GM10847 (cell line): ENCODE measurements around the gene HSF4.

ENCODE experiments used
- POLR2A ChIP-seq: IDR thresholded peaks from 2 replicates; pipeline ENCODE4 v1.6.1; 2011; ENCODE audit not compliant: insufficient read length; ENCODE audit errors: extremely low read depth

Gene HSF4

DNA sequence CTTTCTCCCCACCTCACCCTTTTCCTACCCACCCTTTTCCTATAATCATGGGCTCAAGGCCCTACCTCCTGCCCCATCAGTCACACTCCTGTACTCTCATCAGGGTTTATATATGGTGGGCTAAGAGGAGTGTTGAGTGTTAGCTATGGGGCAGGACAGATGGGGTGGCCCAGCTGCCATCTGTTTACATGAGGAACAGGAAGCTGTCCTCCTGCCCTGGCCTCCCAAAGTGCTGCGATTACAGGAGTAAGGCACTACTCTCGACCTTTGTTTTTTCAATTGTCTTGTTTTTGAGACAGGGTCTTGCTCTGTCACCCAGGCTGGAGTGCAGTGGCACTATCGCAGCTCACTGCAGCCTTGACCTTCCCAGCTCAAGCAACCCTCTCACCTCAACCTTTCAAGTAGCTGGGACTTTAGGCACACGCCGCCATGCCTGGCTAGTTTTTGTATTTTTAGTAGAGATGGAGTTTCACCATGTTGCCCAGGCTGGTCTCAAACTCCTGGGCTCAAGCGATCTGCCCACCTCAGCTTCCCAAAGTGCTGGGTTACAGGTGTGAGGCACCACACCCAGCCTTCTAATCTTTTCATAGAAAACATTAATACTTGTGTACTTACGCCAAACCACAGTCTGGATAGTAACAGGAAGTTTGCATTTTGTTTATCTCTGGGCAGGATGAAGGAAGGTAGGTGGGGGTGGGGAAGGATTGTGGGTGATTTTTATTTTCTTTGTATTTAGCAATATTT, 6.5 kb upstream of the HSF4 start:
- TF ChIP-seq POLR2A, result no peak

DNA sequence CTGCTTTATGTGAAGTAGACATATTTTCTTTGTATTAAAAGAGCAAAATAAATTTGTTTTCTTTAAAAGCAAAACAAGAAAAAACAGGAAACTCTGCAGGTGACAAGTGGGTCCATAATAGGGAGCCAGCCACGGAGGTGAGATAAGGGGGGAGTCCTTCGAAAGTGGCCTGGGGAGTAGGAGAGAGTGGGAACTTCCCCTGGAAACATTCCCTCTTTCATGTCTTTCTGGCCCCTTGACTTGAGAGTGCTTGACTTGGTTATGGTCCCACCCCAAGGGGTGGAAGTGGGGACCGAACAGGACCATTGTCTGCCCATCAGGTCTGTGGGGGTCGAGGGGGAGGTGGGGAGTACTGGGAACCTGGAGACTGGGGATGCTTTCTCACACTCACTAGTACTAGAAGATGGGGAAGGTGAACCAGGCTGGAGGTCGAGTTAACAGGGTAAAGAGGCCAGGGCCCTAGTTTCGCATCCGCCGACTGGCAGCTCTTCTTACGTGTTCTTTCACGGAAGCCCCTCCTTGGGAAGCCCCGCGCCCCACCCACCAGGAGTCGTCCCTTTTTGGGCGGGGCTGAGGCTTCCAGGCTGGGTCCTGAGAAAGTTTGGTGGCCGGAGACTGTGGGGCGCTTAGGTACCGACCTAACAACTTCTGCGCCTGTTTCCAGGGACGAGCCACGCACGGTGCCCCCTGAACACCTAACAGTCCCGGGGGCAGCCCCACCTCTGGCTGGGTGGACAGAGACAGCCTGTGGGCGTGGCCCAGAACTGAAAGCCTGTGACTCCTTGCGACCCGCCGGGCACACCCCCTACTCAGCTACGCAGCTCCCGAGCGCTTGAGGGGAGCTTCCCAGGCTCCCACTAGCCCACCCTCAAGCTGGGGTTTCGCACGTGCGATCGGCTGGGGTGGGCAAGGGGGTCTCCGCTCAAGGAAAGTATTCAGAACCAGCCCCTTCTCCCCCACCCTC, 5.6 kb upstream of the HSF4 start:
- no peak for TF ChIP-seq POLR2A

DNA sequence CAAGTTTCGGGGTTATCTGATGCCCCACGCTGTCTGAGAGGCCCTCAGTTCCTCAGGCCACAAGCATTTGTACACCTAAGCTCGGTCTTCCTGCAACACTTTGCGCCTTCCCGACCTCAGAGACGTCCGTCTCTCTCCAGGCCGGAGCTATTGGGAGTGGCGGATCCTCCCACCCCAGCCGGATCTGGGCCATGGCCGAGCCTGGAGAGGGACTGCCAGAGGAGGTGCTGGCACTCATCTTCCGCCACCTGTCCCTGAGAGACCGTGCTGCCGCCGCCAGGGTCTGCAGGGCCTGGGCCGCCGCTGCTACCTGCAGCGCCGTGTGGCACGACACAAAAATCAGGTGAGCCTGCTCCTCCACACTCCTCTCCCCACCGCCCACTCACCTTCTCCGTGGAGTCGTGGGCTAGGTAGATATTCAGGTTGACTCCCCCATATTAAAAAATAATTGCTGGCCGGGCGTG, 2.9 kb upstream of the HSF4 start:
- no peak for TF ChIP-seq POLR2A

DNA sequence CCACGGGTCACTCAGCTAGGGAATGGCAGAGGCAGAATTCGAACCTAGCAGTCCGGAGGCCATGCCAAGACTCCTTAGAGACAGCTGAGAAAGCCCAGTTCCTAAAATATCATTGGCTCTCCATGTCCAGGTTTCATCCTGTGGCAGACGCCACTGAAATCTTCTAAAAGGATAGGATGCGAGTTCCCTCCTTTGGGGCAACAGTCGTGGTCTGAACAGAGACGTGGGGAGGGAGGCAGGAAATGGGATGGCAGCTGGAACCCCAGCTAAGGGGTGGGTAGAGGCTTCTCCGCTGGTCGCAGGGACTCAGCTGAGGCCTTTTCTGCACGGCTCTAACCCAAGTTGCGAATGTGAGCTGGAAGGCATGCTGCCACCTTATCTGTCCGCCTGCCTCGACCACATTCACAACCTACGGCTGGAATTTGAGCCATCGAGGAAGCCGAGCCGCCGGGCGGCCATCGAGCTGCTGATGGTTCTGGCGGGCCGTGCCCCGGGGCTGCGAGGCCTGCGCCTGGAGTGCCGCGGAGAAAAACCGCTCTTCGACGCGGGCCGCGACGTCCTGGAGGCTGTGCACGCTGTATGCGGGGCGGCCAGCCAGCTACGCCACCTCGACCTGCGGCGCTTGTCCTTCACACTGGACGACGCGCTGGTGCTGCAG, 1.9 kb upstream of the HSF4 start:
- TF ChIP-seq POLR2A, result no peak

DNA sequence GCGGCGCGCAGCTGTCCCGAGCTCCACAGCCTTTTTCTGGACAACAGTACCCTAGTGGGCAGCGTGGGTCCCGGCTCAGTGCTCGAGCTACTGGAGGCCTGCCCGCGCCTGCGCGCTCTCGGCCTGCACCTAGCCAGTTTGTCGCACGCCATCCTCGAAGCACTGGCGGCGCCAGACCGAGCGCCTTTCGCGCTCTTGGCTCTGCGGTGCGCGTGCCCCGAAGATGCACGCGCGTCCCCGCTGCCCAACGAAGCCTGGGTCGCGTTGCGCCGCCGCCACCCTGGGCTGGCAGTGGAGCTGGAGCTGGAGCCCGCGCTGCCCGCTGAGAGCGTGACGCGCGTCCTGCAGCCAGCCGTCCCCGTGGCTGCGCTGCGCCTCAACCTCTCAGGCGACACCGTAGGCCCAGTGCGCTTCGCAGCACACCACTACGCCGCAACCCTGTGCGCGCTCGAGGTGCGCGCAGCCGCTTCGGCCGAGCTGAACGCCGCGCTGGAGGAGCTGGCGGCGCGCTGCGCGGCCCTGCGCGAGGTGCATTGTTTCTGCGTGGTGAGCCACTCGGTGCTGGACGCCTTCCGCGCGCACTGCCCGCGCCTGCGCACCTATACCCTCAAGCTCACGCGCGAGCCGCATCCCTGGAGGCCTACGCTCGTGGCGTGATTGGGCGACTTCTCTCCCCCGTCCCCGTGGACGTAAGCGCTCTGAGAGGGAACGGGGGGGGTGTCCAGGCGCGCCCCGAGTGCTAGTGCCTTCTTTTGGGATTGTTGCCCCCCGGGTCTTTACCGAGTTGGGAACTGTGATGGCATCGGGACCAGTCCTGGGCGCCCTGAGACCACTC, 1.2 kb upstream of the HSF4 start:
- no peak for TF ChIP-seq POLR2A

DNA sequence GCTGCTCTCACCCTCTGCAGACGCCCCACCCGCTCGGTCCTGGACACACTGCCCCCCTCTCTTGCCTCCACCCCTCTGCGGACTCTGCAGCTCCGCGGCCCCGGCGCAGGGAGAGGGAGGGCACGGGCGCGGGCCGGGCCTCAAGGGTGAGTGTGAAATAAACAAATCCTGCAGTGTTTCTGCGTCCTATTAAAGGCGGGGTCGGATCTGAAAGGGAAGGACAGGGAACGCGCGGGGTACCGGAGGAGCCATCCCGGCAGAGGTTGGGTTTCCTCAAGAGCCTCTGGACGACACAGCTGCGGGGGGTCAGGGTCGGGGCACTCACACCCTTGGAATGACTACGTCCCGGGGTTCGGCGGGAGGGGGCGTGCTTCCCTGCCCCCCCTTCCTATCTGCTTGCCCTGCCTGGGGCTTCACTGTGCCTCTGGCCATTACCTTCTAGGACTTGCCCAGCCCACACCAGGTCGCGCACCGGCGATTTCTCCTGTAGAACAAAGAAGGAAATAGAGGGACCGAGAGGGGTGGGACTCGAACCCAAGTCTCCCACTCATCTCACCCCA, 466 bp upstream of the HSF4 start:
- no peak for TF ChIP-seq POLR2A

DNA sequence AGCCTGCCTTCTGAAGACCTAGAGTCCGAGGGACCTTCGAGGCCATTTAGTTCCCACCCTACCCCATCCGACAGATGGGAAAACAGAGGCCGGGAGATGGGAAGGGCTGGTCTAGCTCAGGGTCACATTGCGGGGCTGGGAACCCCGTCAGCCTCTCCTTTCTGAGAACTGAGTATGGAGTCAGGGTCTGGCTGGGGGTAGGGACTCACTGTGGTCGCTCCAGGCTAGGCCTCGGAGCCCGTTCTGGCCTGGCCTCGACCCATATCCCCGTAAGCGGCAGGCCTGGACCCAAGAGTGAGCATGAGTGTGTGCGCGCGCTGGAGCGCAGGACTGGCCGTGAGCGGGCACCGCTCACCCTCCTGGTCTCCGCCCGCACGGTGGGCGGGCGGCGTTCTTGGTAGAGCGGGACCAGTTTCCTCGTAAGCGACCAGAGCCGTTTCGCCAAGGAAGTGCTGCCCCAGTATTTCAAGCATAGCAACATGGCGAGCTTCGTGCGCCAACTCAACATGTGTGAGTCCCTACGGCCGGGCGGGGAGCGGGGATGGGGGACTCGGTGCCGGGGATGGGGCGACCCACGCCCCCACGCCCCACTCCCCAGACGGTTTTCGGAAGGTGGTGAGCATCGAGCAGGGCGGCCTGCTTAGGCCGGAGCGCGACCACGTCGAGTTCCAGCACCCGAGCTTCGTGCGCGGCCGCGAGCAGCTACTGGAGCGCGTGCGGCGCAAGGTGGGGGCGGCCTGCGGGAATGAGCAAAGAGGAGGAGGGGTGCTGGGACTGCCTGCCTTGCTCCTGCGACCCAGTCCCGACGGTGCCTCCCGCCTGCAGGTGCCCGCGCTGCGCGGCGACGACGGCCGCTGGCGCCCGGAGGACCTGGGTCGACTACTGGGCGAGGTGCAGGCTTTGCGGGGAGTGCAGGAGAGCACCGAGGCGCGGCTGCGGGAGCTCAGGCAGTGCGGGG, 855 bp downstream of the HSF4 start:
- TF ChIP-seq POLR2A, result no peak

DNA sequence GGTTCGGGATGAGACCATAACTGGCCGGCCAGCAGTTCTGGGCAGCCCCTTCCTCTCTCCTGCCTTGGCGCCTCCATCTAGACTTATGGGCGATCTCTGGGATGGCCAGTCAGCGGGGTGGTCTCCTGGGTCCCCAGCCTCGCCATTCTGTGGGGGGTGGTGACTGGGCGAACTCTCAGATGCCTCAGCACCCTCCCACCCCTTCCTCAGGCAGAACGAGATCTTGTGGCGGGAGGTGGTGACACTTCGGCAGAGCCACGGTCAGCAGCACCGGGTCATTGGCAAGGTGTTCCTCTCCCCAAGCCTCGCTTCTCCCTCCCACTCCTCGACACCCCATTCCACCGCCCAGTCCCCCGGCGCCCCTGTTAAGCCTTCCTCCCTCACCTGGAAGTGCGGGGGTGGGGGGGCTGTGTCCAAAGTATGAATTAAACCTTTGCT, 1.6 kb downstream of the HSF4 start:
- TF ChIP-seq POLR2A, result no peak

DNA sequence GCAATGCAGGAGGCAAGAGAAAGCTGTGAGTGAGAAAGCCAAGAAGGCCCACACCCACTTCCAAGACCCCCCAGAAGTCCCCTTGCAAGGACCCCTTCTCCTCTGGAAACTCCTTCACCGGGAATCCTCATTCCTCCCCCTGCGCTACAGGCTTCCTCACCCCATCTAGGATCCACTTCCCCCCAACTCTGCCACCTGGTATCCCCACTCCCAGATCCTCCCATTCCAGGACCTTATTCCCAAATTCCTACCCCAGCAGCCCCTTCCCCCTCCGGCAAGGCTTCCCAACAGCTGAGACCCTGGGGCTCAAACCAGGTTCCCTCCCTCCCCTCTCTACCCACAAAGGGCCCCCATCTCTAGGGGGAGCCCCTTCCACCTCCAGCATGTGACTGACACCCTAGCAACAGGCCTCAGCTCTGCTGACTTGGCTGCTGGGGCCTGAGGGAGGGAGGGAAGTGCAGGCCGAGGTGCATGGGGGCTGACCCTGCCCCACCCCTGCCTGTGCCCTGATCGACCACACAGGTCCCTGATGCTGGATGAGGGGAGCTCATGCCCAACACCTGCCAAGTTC, 2.1 kb downstream of the HSF4 start:
- TF ChIP-seq POLR2A, result no peak

DNA sequence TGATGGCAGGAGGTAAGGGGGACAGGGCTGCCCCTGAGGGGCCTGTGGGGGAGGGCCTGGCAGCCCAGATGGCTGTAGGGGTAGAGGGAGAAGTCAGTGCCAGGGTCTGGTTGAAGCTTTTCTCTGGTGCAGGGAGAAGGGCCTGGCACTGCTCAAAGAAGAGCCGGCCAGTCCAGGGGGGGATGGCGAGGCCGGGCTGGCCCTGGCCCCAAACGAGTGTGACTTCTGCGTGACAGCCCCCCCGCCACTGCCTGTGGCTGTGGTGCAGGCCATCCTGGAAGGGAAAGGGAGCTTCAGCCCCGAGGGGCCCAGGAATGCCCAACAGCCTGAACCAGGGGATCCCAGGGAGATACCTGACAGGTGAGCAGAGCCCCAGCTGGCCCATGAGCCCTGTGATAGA, 3.0 kb downstream of the HSF4 start:
- no peak for TF ChIP-seq POLR2A

DNA sequence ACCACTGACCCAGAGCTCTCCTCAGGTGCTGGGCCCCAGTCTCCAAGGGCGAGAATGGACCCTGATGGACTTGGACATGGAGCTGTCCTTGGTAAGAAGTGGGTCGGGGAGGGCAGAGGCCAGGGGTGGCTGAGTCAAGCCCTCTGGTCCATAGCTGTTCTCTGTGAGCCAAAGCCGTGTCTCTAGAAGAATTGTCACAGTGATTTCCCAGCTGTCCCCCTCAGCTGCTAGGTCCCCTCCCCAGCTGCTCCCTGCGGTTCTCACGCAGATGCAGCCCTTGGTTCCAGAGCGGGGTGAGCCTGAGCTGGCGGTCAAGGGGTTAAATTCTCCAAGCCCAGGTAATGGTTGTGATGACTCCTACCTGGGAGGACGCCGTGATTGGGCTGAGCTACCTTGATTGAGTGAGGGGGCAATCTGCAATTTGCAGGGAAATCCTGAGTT, 4.5 kb downstream of the HSF4 start:
- no peak for TF ChIP-seq POLR2A

DNA sequence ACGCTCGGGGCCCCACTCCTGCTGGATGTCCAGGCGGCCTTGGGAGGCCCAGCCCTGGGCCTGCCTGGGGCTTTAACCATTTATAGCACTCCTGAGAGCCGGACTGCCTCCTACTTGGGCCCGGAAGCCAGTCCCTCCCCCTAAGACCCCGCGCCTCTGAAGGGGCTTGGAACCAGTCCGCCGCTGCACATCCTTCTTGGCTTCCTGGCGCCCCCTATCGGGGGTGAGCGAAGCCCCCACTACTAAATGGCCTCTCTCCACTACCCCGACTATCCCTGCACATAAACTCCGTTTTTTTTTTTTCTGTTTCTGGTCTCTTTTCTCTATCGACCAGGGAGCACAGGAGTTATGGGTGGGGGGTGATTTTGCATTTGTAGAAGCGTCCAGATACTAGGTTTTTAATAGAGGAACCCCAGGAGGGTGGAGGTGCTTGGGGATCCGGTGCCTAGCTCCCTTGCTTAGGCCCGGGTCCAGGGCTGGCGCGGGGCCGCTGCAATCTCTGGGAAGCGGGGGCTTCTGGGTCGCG, 5.2 kb downstream of the HSF4 start:
- TF ChIP-seq POLR2A, result no peak
